Superior temporal gyrus (tissue), 1 donor: ENCODE data around the gene TTLL1.
A peak's percentile ranks its signal among the peaks of the same experiment; 100 is the strongest.
"Not testable (repeated sequence)": the region's sequence is repeated elsewhere in the genome, so short reads cannot be mapped to it uniquely, and the experiment has no call there.

ENCODE experiments used
- DNase-seq: peaks from one replicate; pipeline ENCODE4 v3.0.0-alpha.2; 2016; ENCODE audit errors: extremely low spot score

Gene TTLL1

GRCh38 chr22:43077121-43077877 is 11.9 kb downstream of the TTLL1 start:
- DNase-seq, result peak; percentile 22

GRCh38 chr22:43066844-43067385 is 22.3 kb downstream of the TTLL1 start:
- no peak for DNase-seq

GRCh38 chr22:43066134-43066533 is 23.1 kb downstream of the TTLL1 start:
- no peak for DNase-seq

- no peak for DNase-seq
Observed at GRCh38 chr22:43060183-43060582, 29.0 kb downstream of the TTLL1 start.

- no peak for DNase-seq
Observed at GRCh38 chr22:43057641-43058040, 31.6 kb downstream of the TTLL1 start.

GRCh38 chr22:43053176-43053575 is 36.0 kb downstream of the TTLL1 start:
- no peak for DNase-seq

- no peak for DNase-seq
Observed at GRCh38 chr22:43050995-43051394, 38.2 kb downstream of the TTLL1 start.

- no peak for DNase-seq
Observed at GRCh38 chr22:43047605-43048004, 41.6 kb downstream of the TTLL1 start.

GRCh38 chr22:43044290-43044712 is 44.9 kb downstream of the TTLL1 start:
- DNase-seq, result peak; percentile 10

- no peak for DNase-seq
Observed at GRCh38 chr22:43042101-43042780, 47.0 kb downstream of the TTLL1 start.

GRCh38 chr22:43039800-43040199 is 49.4 kb downstream of the TTLL1 start:
- no peak for DNase-seq

GRCh38 chr22:43038325-43038724 is 50.9 kb downstream of the TTLL1 start:
- no peak for DNase-seq

- no peak for DNase-seq
Observed at GRCh38 chr22:43036282-43036829, 52.8 kb downstream of the TTLL1 start.

GRCh38 chr22:43035250-43035649 is 53.9 kb downstream of the TTLL1 start:
- no peak for DNase-seq

GRCh38 chr22:43031617-43032016 is 57.6 kb downstream of the TTLL1 start:
- DNase-seq, result no peak

- DNase-seq, result no peak
Observed at GRCh38 chr22:43018615-43019014, 70.6 kb downstream of the TTLL1 start.

GRCh38 chr22:43017525-43018460 is 71.4 kb downstream of the TTLL1 start:
- DNase-seq, result no peak

GRCh38 chr22:43016150-43016549 is 73.0 kb downstream of the TTLL1 start:
- DNase-seq, result not testable (repeated sequence)

- DNase-seq, result no peak
Observed at GRCh38 chr22:43015677-43016042, 73.5 kb downstream of the TTLL1 start.

GRCh38 chr22:43014869-43015676 is 74.1 kb downstream of the TTLL1 start, which contains the start of gene PACSIN2:
PACSIN2 (minus strand) TSS chr22:43015149; CDS start chr22:42912080, 103,069 bp downstream.
- DNase-seq, result peak; percentile 98
